OCI-LY3 (cell line): ENCODE data around the gene KCNH5.

Source experiments
- EZH2phosphoT487 ChIP-seq: fragments of 200-600 bp; shearing (Covaris generic); IDR thresholded peaks from 2 replicates; pipeline ENCODE4 v1.6.1; 2018; ENCODE audit warnings: antibody characterized with exemption, mixed run types, low read depth
- TF ChIP-seq, protein P1 (sequence below): fragments of 200-600, 300-600 bp; sonication (generic); IDR thresholded peaks from 2 replicates; pipeline ENCODE4 v1.5.1; 2014; ENCODE audit warnings: antibody characterized with exemption, low read length, low read depth

GRCh38 chr14:62697461-62697860 is 347.8 kb downstream of the KCNH5 start:
- TF ChIP-seq, protein P1, sequence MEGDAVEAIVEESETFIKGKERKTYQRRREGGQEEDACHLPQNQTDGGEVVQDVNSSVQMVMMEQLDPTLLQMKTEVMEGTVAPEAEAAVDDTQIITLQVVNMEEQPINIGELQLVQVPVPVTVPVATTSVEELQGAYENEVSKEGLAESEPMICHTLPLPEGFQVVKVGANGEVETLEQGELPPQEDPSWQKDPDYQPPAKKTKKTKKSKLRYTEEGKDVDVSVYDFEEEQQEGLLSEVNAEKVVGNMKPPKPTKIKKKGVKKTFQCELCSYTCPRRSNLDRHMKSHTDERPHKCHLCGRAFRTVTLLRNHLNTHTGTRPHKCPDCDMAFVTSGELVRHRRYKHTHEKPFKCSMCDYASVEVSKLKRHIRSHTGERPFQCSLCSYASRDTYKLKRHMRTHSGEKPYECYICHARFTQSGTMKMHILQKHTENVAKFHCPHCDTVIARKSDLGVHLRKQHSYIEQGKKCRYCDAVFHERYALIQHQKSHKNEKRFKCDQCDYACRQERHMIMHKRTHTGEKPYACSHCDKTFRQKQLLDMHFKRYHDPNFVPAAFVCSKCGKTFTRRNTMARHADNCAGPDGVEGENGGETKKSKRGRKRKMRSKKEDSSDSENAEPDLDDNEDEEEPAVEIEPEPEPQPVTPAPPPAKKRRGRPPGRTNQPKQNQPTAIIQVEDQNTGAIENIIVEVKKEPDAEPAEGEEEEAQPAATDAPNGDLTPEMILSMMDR = no peak
- no peak for TF ChIP-seq EZH2phosphoT487
